Neutrophil (primary cell): ENCODE data around the gene SYNGR2.
"Not testable (repeated sequence)": the region's sequence is repeated elsewhere in the genome, so short reads cannot be mapped to it uniquely, and the experiment has no call there.

Experiments used
- H3K27ac ChIP-seq: fragments of 200-600 bp; sonication (generic); 2 replicates; pipeline ENCODE4 v1.5.1; 2016; ENCODE audit warnings: mild to moderate bottlenecking, moderate library complexity
- H3K27me3 ChIP-seq: fragments of 200-600 bp; sonication (generic); 2 replicates; pipeline ENCODE4 v1.6.0; 2016; ENCODE audit warnings: mild to moderate bottlenecking
- H3K36me3 ChIP-seq: fragments of 200-600 bp; sonication (generic); 2 replicates; pipeline ENCODE4 v1.5.1; 2017
- H3K4me1 ChIP-seq, 2 experiments: fragments of 200-600 bp in 1 of 2; sonication (generic) in 1 of 2; 1 replicate in 1 of 2; 2 replicates in 1 of 2; pipeline versions ENCODE4 v1.5.1 to v1.6.1; 2013 to 2016; ENCODE audit warnings: low read depth in 1 of 2, low read length in 1 of 2, mild to moderate bottlenecking in 1 of 2, moderate library complexity in 1 of 2; ENCODE audit not compliant: control insufficient read depth in 1 of 2, insufficient read depth in 1 of 2
- H3K4me3 ChIP-seq, 2 experiments: fragments of 200-600 bp in 1 of 2; sonication (generic) in 1 of 2; 1 replicate in 1 of 2; 2 replicates in 1 of 2; pipeline ENCODE4 v1.5.1; 2013 to 2016; ENCODE audit warnings: low read depth in 1 of 2, low read length in 1 of 2, mild to moderate bottlenecking in 1 of 2, moderate library complexity in 1 of 2
- H3K9me3 ChIP-seq: fragments of 200-600 bp; sonication (generic); 2 replicates; pipeline ENCODE4 v1.5.1; 2016
- CTCF ChIP-seq: fragments of 200-600 bp; sonication (generic); IDR thresholded peaks from 2 replicates; pipeline ENCODE4 v1.5.1; 2016; ENCODE audit warnings: antibody characterized with exemption

SYNGR2 gene

GRCh38 chr17:78138204-78139060 lies 29.9 kb upstream of the SYNGR2 start:
- no peaks in the 10 kb centered on the region for H3K9me3 ChIP-seq
- H3K4me1 ChIP-seq, result peaks cover 90 to 91% of the 10 kb centered on the region in 2 experiments
- H3K27me3 ChIP-seq, result no peaks in the 10 kb centered on the region
- TF ChIP-seq CTCF, result no peak
- H3K27ac ChIP-seq, result peak overlapping the region; percentile 98
- peaks cover 67% of the 10 kb centered on the region for H3K36me3 ChIP-seq
- peak overlapping the region; percentile 45 to 51 for H3K4me3 ChIP-seq

- H3K27ac ChIP-seq, result peak overlapping the region; percentile 81
Measured at GRCh38 chr17:78139861-78140168, 28.6 kb upstream of the SYNGR2 start.

GRCh38 chr17:78140169-78141051 lies 28.0 kb upstream of the SYNGR2 start:
- TF ChIP-seq CTCF, result no peak
- Histone ChIP-seq H3K27ac (peak overlapping the region; percentile 81), H3K4me3 (peak overlapping the region; percentile 46 to 48), H3K27me3 (no peaks in the 10 kb centered on the region), H3K36me3 (peaks cover 48% of the 10 kb centered on the region), H3K9me3 (no peaks in the 10 kb centered on the region), H3K4me1 (peaks cover 89 to 90% of the 10 kb centered on the region in 2 experiments)

More at GRCh38 chr17:78139861-78140168, 28.6 kb upstream of the SYNGR2 start:
- not testable (repeated sequence) for H3K9me3 ChIP-seq, H3K27me3 ChIP-seq
- peak overlapping the region in 1 of 2 experiments; percentile 46 for H3K4me3 ChIP-seq
- H3K36me3 ChIP-seq, result peaks cover 54% of the 10 kb centered on the region
- H3K4me1 ChIP-seq, result peaks cover 90 to 91% of the 10 kb centered on the region in 2 experiments

GRCh38 chr17:78141437-78142118 lies 26.8 kb upstream of the SYNGR2 start:
- Histone ChIP-seq H3K4me3 (peak overlapping the region in 1 of 2 experiments; percentile 48), H3K27ac (peak overlapping the region; percentile 81), H3K36me3 (peaks cover 36% of the 10 kb centered on the region), H3K27me3 (no peaks in the 10 kb centered on the region), H3K4me1 (peaks cover 82 to 83% of the 10 kb centered on the region in 2 experiments), H3K9me3 (no peaks in the 10 kb centered on the region)
- no peak for TF ChIP-seq CTCF

- H3K27ac ChIP-seq, result peak overlapping the region; percentile 81
- H3K27me3 ChIP-seq, result no peaks in the 10 kb centered on the region
- no peak overlapping the region for H3K4me3 ChIP-seq
- peaks cover 82 to 83% of the 10 kb centered on the region in 2 experiments for H3K4me1 ChIP-seq
- peaks cover 30% of the 10 kb centered on the region for H3K36me3 ChIP-seq
- TF ChIP-seq CTCF, result no peak
- H3K9me3 ChIP-seq, result no peaks in the 10 kb centered on the region
Measured at GRCh38 chr17:78142119-78142861, 26.1 kb upstream of the SYNGR2 start.
